ENCODE results near the gene CYP4Z1. TPM values are rescaled to one million over a fixed set of nuclear protein-coding genes. Genes with fewer than 3 reads are reported as not detected.

Gene CYP4Z1
- total RNA-seq: 1 to 10 TPM in 1 of 4 donors, under 1 TPM in 3; 0.22 to 1.3 (median 0.39) TPM
- polyA plus RNA-seq: under 1 TPM; 0.09 to 0.29 (median 0.15) TPM
- long read RNA-seq, donor 1: 0 reads
- long read RNA-seq, donor 2: 0 reads

DNA sequence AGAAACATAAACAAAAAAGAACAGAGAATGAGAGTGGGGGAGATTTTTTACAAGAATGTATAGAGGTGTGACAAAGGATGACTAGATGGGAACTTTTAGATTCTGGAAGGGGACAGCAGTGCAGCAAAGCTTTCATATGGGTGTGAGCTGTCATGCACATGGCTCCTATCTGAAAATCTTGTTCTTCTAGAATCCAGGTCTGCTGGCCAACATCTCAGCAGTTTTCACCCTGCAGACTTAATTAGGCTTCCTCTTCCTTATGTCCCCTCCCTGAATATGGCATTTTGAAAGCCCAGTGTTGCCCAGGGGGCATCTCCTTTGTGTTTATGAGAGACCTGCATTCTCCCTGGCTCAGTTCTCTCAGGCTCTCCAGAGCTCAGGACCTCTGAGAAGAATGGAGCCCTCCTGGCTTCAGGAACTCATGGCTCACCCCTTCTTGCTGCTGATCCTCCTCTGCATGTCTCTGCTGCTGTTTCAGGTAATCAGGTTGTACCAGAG lies at the start of gene CYP4Z1:
CYP4Z1 (plus strand) TSS at position 135 of the 498 bp plus-strand sequence; CDS start at position 395, 260 bp downstream.
- H3K4me3 ChIP-seq: no peak within 1 kb of the TSS
- TF ChIP-seq, protein P1, sequence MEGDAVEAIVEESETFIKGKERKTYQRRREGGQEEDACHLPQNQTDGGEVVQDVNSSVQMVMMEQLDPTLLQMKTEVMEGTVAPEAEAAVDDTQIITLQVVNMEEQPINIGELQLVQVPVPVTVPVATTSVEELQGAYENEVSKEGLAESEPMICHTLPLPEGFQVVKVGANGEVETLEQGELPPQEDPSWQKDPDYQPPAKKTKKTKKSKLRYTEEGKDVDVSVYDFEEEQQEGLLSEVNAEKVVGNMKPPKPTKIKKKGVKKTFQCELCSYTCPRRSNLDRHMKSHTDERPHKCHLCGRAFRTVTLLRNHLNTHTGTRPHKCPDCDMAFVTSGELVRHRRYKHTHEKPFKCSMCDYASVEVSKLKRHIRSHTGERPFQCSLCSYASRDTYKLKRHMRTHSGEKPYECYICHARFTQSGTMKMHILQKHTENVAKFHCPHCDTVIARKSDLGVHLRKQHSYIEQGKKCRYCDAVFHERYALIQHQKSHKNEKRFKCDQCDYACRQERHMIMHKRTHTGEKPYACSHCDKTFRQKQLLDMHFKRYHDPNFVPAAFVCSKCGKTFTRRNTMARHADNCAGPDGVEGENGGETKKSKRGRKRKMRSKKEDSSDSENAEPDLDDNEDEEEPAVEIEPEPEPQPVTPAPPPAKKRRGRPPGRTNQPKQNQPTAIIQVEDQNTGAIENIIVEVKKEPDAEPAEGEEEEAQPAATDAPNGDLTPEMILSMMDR (IDR thresholded peaks at IDR 0.05): no peak
- no peak for ATAC-seq
- H3K36me3 ChIP-seq (ENCODE audit: insufficient read depth in 1 of 2, low read depth in 1 of 2): no peaks in the 10 kb centered on the region
- no peak within 1 kb of the TSS for H3K27ac ChIP-seq
- no peaks in the 10 kb centered on the region for H3K4me1 ChIP-seq
- DNase-seq: no peak
- H3K9me3 ChIP-seq: no peaks in the 10 kb centered on the region
- intact Hi-C loops (cut with DNase I): no loop called here
- H3K27me3 ChIP-seq (ENCODE audit: insufficient read depth in 3 of 3, low read length in 2 of 3): no peaks in the 10 kb centered on the region

- TF ChIP-seq, protein P1 (IDR thresholded peaks at IDR 0.05): no peak
Observed at GRCh38 chr1:47021070-47021469, 46.0 kb upstream of the CYP4Z1 start.

GRCh38 chr1:47023268-47024140 lies 43.5 kb upstream of the CYP4Z1 start, which contains the start of gene CYP4X1:
TSS of gene CYP4X1 (plus strand) at chr1:47023669. CDS start at chr1:47023818, 149 bp downstream.
- ATAC-seq (peak; percentile 69 to 90 (median 76)), DNase-seq (peak; percentile 38 to 64)
- H3K27me3 ChIP-seq (ENCODE audit: insufficient read depth in 3 of 3, low read length in 2 of 3): no peaks in the 10 kb centered on the region
- TF ChIP-seq, protein P1 (IDR thresholded peaks at IDR 0.05): no peak
- H3K4me1 ChIP-seq: peaks cover 6% of the 10 kb centered on the region
- no peaks in the 10 kb centered on the region for H3K9me3 ChIP-seq
- H3K36me3 ChIP-seq (ENCODE audit: insufficient read depth in 1 of 2, low read depth in 1 of 2): no peaks in the 10 kb centered on the region
- peak within 1 kb of the TSS; percentile 84 for H3K4me3 ChIP-seq
- 2% methylated on average over 44 to 49 of the region's 49 CpGs for WGBS, 3 donors
- H3K27ac ChIP-seq: peak within 1 kb of the TSS; percentile 70
- intact Hi-C loops (cut with DNase I): no loop called here

More at GRCh38 chr1:47021070-47021469, 46.0 kb upstream of the CYP4Z1 start:
- H3K4me1 ChIP-seq: peaks cover 6% of the 10 kb centered on the region
- H3K36me3 ChIP-seq (ENCODE audit: insufficient read depth in 1 of 2, low read depth in 1 of 2): no peaks in the 10 kb centered on the region
- DNase-seq: no peak
- intact Hi-C loops (cut with DNase I): no loop called here
- ATAC-seq: no peak
- H3K27me3 ChIP-seq (ENCODE audit: insufficient read depth in 3 of 3, low read length in 2 of 3): no peaks in the 10 kb centered on the region
- no peak overlapping the region for H3K27ac ChIP-seq
- WGBS, 3 donors: 61 to 73% (median 71%) methylated on average over 2 of the region's 2 CpGs
- H3K9me3 ChIP-seq: no peaks in the 10 kb centered on the region
- no peak overlapping the region for H3K4me3 ChIP-seq

GRCh38 chr1:47024141-47024801 lies 42.8 kb upstream of the CYP4Z1 start:
- peak overlapping the region; percentile 84 for H3K4me3 ChIP-seq
- no peak for DNase-seq
- intact Hi-C loops (cut with DNase I): no loop called here
- no peaks in the 10 kb centered on the region for H3K27me3 ChIP-seq (ENCODE audit: insufficient read depth in 3 of 3, low read length in 2 of 3)
- H3K36me3 ChIP-seq (ENCODE audit: insufficient read depth in 1 of 2, low read depth in 1 of 2): no peaks in the 10 kb centered on the region
- peaks cover 6% of the 10 kb centered on the region for H3K4me1 ChIP-seq
- H3K9me3 ChIP-seq: no peaks in the 10 kb centered on the region
- WGBS, 3 donors: 20 to 22% (median 21%) methylated on average over 8 of the region's 8 CpGs
- H3K27ac ChIP-seq: peak overlapping the region; percentile 70
- peak; percentile 57 to 92 (median 64) for ATAC-seq
- TF ChIP-seq, protein P1 (IDR thresholded peaks at IDR 0.05): no peak
